ENCODE measurements around the gene AFAP1. TPM values are rescaled to one million over a fixed set of nuclear protein-coding genes. Genes with fewer than 3 reads are reported as not detected.

The AFAP1 gene
- total and polyA plus RNA-seq, 2 of the 8 experiments (the other 6 are each of a cell fraction or from before 2014, with no cell fraction given): 3.6 to 18.2 TPM

DNA sequence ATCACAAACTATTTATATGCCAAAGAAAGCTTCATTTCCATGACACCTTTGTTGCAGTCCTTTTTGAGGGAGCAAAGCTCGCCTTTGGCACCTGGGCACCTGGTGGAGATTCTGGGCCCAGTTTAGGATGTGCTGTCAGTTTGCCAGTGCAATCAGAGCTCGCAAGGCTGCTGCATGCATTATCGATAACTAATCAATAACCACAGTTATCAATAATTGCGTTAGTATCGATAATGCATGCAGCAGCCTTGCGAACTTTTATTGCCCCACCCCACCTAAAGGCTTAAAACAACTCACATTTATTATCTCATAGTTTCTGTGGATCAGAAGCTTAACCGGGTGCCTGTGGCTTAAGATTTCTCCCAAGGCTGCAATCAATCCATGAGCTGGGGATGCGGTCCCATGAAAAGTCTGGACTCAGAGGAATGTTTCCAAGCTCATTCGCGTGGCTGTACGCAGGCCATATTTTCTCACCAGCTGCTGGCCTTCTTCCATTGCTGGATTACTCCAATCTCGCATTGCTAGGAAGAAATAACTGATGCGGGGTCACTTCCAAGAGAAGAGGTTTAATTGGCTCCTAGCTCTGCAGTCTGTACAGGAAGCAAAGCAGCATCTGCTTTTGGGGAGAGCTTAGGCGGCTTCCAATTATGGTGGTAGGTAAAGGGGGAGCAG is 6.2 kb upstream of the AFAP1 start (continued):
- TF ChIP-seq CHD7 (IDR thresholded peaks at IDR 0.05; ENCODE audit: insufficient replicate concordance, low read length): no peak
- no peak for TF ChIP-seq ATF2 (IDR thresholded peaks at IDR 0.05; ENCODE audit: low read length)
- no peak for TF ChIP-seq BCL11A (IDR thresholded peaks at IDR 0.05; ENCODE audit: low read depth in 2 of 2, low read length in 2 of 2)
- no peak for TF ChIP-seq TAF7 (optimal IDR thresholded peaks at IDR 0.05; ENCODE audit: borderline replicate concordance, low read depth, low read length)
- TF ChIP-seq MAFK (IDR thresholded peaks at IDR 0.05; ENCODE audit: low read depth, low read length): no peak
- no peak for TF ChIP-seq CHD2 (IDR thresholded peaks at IDR 0.05; ENCODE audit: low read length)
- no peak for TF ChIP-seq GABPA (IDR thresholded peaks at IDR 0.05; ENCODE audit: borderline replicate concordance, insufficient read depth, low read length)
- no peak for TF ChIP-seq HDAC6 (IDR thresholded peaks at IDR 0.05; ENCODE audit: low read depth, low read length)
- TF ChIP-seq, protein P1, sequence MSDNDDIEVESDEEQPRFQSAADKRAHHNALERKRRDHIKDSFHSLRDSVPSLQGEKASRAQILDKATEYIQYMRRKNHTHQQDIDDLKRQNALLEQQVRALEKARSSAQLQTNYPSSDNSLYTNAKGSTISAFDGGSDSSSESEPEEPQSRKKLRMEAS (IDR thresholded peaks at IDR 0.05): no peak

All from H1 (cell line).